ENCODE data around the gene EMCN. TPM values are rescaled to one million over a fixed set of nuclear protein-coding genes. Genes with fewer than 3 reads are reported as not detected.

The EMCN gene
- total and polyA plus RNA-seq, 10 of the 15 experiments (the other 5 are each of a cell fraction or from before 2014, with no cell fraction given) = not detected

GRCh38 chr4:100391863-100392262 lies 126.0 kb downstream of the EMCN start:
- H3K9me3 ChIP-seq (replicated peaks; ENCODE audit: control insufficient read depth, insufficient read depth, low read length) = no peaks in the 10 kb centered on the region
- H3K27me3 ChIP-seq (replicated peaks in 1 of 2; ENCODE audit: control insufficient read depth in 2 of 2, insufficient read depth in 2 of 2, low read length in 1 of 2) = no peaks in the 10 kb centered on the region
- ChIA-PET RAD21 (ENCODE audit: unreplicated experiment) (no interaction called here), POLR2A (no interaction called here), CTCF (interaction anchor here (1.2 kb wide), 1 partner anchor 299 kb away, joined by 4 read pairs; no protein-coding TSS in a partner anchor), SMC1A (ENCODE audit: uncharacterized antibody, unreplicated experiment) (interaction anchor here (1.2 kb wide), 1 partner anchor 14 kb away, joined by 3 read pairs; no protein-coding TSS in a partner anchor)
- H3K36me3 ChIP-seq (ENCODE audit: control insufficient read depth in 2 of 2, insufficient read depth in 2 of 2, low read length in 1 of 2) = no peaks in the 10 kb centered on the region
- H3K4me3 ChIP-seq = no peak overlapping the region
- no peak overlapping the region for H3K9ac ChIP-seq (ENCODE audit: control insufficient read depth, insufficient read depth, low read length)
- H4K20me1 ChIP-seq (ENCODE audit: control insufficient read depth, insufficient read depth) = no peaks in the 10 kb centered on the region
- no peaks in the 10 kb centered on the region for H3K4me1 ChIP-seq (ENCODE audit: control insufficient read depth, insufficient read depth, low read length)
- WGBS (ENCODE audit: insufficient coverage, insufficient replicate concordance, low lambda C conversion rate, missing lambda C conversion rate) = 0% methylated on average over 1 of the region's 1 CpG
- intact Hi-C loops (cut with micrococcal nuclease; ENCODE audit: unreplicated experiment) = loop anchor here (10.0 kb wide), 1 partner anchor 367 kb away; no protein-coding TSS in a partner anchor
- no peak for FAIRE-seq
- H3K27ac ChIP-seq (ENCODE audit: control insufficient read depth, insufficient read depth) = no peak overlapping the region
- no peak overlapping the region for H2AFZ ChIP-seq (ENCODE audit: control insufficient read depth, low read depth, low read length)
- in situ Hi-C loops (cut with MboI) = no loop called here
- TF ChIP-seq RUNX3 (IDR thresholded peaks at IDR 0.05; ENCODE audit: low read length) (peak; percentile 55; the same call in 1 of the 2 replicates), NFIC (IDR thresholded peaks at IDR 0.05; ENCODE audit: low read depth, low read length) (no peak), JUNB (IDR thresholded peaks at IDR 0.05) (0 out of 2 replicates have a peak, but pooled peaks have one; percentile 11)
- no peak for ATAC-seq
- H3K4me2 ChIP-seq (ENCODE audit: control insufficient read depth, insufficient read depth) = no peak overlapping the region
- BruUV-seq (replicated peaks) = no TSS peak
- no peaks in the 10 kb centered on the region for H3K79me2 ChIP-seq (ENCODE audit: control insufficient read depth, insufficient read depth, low read length)
- no peak for DNase-seq (ENCODE audit: low read depth, low spot score)

GRCh38 chr4:100391086-100391485 lies 126.7 kb downstream of the EMCN start:
- TF ChIP-seq HDGF (IDR thresholded peaks at IDR 0.05) (no peak), MTA2 (IDR thresholded peaks at IDR 0.05; ENCODE audit: low read depth) (no peak), ATF3 (IDR thresholded peaks at IDR 0.05; ENCODE audit: borderline replicate concordance, extremely low read depth, low read depth, low read length) (no peak), CREM (IDR thresholded peaks at IDR 0.05; ENCODE audit: low read depth) (no peak), RAD51 (IDR thresholded peaks at IDR 0.05) (no peak), NFYA (IDR thresholded peaks at IDR 0.05; ENCODE audit: borderline replicate concordance, low read depth, low read length) (no peak), TCF7 (IDR thresholded peaks at IDR 0.05; ENCODE audit: borderline replicate concordance) (no peak), MEF2A (IDR thresholded peaks at IDR 0.05; ENCODE audit: insufficient read depth, low read depth, low read length) (no peak), RELA (IDR thresholded peaks at IDR 0.05; ENCODE audit: borderline replicate concordance, partially characterized antibody) (no peak), ZZZ3 (IDR thresholded peaks at IDR 0.05; ENCODE audit: control insufficient read depth, insufficient read length, low read depth) (no peak), MTA3 (IDR thresholded peaks at IDR 0.05; ENCODE audit: borderline replicate concordance, low read length) (no peak), IKZF2 (IDR thresholded peaks at IDR 0.05) (no peak), RCOR1 (conservative IDR thresholded peaks at IDR 0.05; ENCODE audit: low read depth, low read length) (no peak), NBN (IDR thresholded peaks at IDR 0.05) (no peak)
- SMC1A ChIA-PET (ENCODE audit: uncharacterized antibody, unreplicated experiment) = no interaction called here
- BruUV-seq (replicated peaks) = no TSS peak
- no peak overlapping the region for H2AFZ ChIP-seq (ENCODE audit: control insufficient read depth, low read depth, low read length)
- RAD21 ChIA-PET (ENCODE audit: unreplicated experiment) = no interaction called here
- no peaks in the 10 kb centered on the region for H3K36me3 ChIP-seq (ENCODE audit: control insufficient read depth in 2 of 2, insufficient read depth in 2 of 2, low read length in 1 of 2)
- no peaks in the 10 kb centered on the region for H3K27me3 ChIP-seq (replicated peaks in 1 of 2; ENCODE audit: control insufficient read depth in 2 of 2, insufficient read depth in 2 of 2, low read length in 1 of 2)
- no peaks in the 10 kb centered on the region for H3K4me1 ChIP-seq (ENCODE audit: control insufficient read depth, insufficient read depth, low read length)
- WGBS (ENCODE audit: insufficient coverage, insufficient replicate concordance, low lambda C conversion rate, missing lambda C conversion rate) = 23% methylated on average over 1 of the region's 1 CpG
- DNase-seq (ENCODE audit: low read depth, low spot score) (no peak), ATAC-seq (no peak), FAIRE-seq (no peak)
- no peaks in the 10 kb centered on the region for H4K20me1 ChIP-seq (ENCODE audit: control insufficient read depth, insufficient read depth)
- CTCF ChIA-PET = interaction anchor here (1.2 kb wide), 1 partner anchor 298 kb away, joined by 4 read pairs; no protein-coding TSS in a partner anchor
- in situ Hi-C loops (cut with MboI) (no loop called here), intact Hi-C loops (cut with micrococcal nuclease; ENCODE audit: unreplicated experiment) (loop anchor here (10.0 kb wide), 1 partner anchor 366 kb away; no protein-coding TSS in a partner anchor)
- H3K9ac ChIP-seq (ENCODE audit: control insufficient read depth, insufficient read depth, low read length) = no peak overlapping the region
- H3K27ac ChIP-seq (ENCODE audit: control insufficient read depth, insufficient read depth) = no peak overlapping the region
- POLR2A ChIA-PET = no interaction called here
- H3K9me3 ChIP-seq (replicated peaks; ENCODE audit: control insufficient read depth, insufficient read depth, low read length) = no peaks in the 10 kb centered on the region
- no peak overlapping the region for H3K4me2 ChIP-seq (ENCODE audit: control insufficient read depth, insufficient read depth)
- no peaks in the 10 kb centered on the region for H3K79me2 ChIP-seq (ENCODE audit: control insufficient read depth, insufficient read depth, low read length)
- no peak overlapping the region for H3K4me3 ChIP-seq
